NOMO-1 (cell line): ENCODE results near the gene SEMA3E.

Experiments
- DNase-seq, 2 experiments: peaks; one replicate each; lab custom pipeline; 2025; ENCODE audit not compliant: unreplicated experiment in 2 of 2; lab: John Stamatoyannopoulos, UW

Gene SEMA3E

GRCh38 chr7:83643012-83643411 is 5.9 kb downstream of the SEMA3E start:
- no peak for DNase-seq

- DNase-seq, result no peak
Measured at GRCh38 chr7:83640731-83641537, 8.0 kb downstream of the SEMA3E start.

DNA sequence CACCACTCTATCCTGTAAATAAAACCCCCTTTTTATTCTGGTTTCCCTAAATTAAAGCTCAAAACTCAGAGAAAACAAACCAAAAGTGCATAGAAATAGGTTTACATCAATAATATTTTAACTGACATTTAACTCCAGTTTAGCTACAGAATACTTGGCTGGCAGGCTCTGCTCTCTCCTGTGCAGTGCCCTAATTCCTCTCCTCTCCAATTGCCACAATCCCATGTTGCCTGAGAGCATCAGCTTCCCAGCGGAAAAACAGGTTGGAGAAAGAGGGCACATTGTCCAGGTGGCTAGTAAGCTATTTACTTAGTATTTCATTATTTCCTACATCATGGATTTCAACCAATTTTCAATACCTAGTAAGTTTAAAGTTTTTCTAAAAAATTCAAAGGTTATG is 8.7 kb downstream of the SEMA3E start:
- no peak for DNase-seq

GRCh38 chr7:83633516-83633915 is 15.4 kb downstream of the SEMA3E start:
- DNase-seq, result no peak

DNA sequence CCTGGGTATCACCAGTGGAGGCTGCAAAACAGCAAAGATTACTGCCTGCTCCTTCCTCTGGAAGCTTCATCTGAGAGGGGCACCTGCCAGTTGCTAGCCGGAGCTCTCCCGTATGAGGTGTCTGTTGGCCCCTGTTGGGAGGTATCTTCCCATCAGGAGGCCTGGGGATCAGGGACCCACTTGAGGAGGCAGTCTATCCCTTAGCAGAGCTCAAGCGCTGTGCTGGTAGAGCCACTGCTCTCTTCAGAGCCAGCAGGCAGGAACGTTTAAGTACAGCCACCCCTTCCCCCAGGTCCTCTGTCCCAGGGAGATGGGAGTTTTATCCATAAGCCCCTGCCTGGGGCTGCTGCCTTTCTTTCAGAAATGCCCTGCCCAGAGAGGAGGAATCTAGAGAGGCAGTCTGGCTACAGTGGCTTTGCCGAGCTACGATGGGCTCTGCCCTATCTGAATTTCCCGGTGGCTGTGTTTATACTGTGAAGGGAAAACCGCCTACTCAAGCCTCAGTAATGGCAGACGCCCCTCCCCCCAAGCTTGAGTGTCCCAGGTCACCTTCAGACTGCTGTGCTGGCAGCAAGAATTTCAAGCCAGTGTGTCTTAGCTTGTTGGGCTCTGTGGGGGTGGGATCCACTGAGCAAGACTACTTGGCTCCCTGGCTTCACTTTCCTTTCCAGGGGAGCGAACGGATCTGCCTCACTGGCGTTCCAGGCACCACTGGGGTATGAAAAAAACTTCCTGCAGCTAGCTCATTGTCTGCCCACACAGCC is 19.6 kb downstream of the SEMA3E start:
- no peak for DNase-seq

- peak in 1 of 2 experiments; percentile 30 for DNase-seq
Measured at GRCh38 chr7:83617858-83618257, 31.1 kb downstream of the SEMA3E start.

DNA sequence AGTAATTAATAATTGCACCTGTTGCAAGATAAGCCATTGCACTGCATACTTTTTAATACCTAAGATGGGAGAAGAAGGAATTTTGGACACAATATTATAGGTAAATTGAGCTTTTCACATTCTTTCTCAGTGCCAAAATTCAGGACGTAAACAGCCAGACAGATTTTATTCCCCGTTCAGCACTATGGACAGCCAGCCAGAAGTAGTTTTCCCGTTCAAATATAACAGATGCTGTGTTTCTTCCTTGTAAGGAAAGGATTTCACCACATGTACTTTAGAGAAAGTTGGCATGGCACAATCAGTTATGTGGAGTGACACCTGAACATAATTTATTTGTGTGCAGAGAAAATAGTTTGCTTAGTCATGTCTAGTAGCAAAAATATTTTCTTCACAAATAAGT is 34.8 kb downstream of the SEMA3E start:
- no peak for DNase-seq

GRCh38 chr7:83613232-83613631 is 35.7 kb downstream of the SEMA3E start:
- DNase-seq, result no peak

- no peak for DNase-seq
Measured at GRCh38 chr7:83611776-83612175, 37.2 kb downstream of the SEMA3E start.

DNA sequence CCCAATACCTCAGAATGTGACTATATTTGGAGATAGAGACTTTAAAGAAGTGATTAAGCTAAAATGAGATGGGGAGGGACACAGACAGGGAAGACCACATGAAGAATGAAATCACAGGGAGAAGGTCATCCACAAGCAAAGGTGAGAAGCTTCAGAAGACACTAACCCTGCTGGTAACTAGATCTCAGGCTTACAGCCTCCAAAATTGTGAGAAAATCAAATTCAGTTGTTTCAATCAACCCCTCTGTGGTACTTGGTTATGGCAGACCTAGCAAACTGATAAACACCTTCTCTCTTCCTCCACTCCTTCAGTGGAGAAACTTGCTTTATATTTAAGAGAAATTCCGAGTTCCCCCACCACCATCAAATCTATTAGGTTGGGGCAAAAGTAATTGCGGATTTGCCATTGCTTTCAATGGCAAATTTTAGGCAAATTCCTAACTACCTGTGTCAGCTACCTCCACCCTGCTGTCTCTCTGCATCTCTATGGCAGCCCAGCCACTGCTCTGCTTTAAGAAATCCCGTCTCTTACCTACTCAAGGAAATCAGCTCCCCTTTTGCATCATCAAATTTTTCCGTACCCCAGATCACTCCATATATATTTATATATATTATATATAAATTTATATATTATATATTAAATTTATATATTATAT is 38.2 kb downstream of the SEMA3E start:
- no peak for DNase-seq

DNA sequence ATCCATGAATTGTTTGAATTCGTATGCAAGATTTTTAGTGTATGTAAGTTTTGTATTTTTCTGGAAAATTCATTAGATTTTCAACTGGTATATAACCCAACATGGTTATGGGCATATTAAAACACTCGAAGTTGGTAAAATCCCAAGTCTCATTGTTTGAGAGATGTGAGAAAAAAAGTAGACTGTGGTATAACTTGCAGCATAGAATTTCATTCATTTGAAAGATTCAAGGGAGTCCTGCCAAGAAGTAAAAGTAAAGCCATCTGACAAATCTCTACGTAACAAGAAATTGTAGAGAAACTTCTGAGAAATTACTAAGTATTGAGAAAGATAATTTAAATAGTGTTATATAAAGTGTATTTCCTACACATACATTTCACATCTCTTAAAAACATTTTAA is 40.2 kb downstream of the SEMA3E start:
- DNase-seq, result no peak

- no peak for DNase-seq
Measured at GRCh38 chr7:83603649-83604048, 45.3 kb downstream of the SEMA3E start.

GRCh38 chr7:83599131-83599530 is 49.8 kb downstream of the SEMA3E start:
- DNase-seq, result no peak

- no peak for DNase-seq
Measured at GRCh38 chr7:83593921-83594475, 54.9 kb downstream of the SEMA3E start.

GRCh38 chr7:83588602-83589240 is 60.2 kb downstream of the SEMA3E start:
- no peak for DNase-seq

DNA sequence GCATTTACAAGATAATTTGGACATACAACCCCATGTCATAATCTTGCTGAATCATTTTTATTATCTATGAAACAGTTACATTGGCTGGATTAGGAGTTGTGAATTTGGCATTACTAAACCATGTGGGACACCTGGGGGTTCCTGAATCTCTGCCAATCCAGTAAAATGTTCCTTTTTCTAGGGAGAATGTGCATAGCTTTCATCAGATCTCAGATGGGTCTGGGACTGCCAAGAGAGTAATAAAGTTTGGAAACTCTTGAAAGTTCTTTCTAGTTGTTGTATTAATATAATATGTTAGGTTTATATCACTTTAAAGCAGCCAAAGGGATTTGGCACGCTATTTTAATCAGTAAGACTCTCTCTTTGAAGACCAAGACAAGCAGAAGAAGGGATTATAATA is 62.7 kb downstream of the SEMA3E start:
- no peak for DNase-seq

DNA sequence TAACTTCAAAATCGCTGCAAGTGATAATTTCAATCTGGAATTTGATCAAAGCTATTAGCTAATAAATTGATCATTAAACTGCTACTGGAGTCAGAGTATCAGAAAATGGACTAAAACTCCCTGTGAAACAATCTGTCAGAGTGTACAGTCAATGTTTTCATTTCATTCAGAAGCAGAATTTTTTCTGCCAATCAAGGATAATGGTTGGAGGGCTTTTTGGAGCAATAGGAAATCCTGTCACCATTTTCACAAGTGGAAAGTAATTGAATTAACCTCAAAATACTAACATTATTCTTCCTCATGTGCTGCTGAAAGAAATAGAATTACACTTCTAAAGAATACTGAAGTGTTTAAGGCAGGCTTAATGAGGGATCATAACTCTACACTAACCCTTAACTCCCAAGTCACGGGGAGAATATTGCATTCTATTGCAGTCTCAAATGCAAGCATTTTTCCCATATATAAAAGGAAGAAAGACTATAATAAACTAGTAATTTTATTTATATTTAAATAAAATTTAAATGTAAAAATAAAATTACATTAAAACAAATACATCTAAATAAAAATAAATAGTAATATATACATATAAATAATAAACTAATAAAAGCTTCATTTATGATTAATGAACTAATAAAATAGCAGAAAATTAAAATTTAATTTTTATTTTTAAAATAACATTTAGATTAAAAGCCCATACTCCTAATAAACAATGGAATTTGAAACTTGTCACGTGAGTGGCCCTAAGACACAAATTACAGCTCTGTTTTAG is 67.1 kb downstream of the SEMA3E start:
- no peak for DNase-seq

- no peak for DNase-seq
Measured at GRCh38 chr7:83579740-83580139, 69.2 kb downstream of the SEMA3E start.

DNA sequence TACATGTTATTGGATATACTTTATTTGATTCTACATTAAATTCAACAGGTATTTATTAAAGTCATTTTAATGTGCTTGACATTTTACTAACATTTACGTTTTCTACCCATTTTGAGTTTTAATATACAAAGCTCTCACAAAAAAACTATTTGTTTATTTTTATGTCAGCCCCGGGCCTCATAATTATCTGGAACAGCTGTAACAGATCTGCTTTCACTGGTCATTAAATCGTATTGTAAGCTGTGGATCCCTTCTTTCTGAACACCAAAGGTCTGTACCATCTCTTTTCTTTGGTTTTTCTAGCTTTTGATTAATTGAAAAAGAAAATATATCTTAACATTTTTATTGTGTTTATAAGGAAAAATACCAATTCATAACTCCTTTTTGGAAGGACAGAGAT is 73.5 kb downstream of the SEMA3E start:
- DNase-seq, result no peak

DNA sequence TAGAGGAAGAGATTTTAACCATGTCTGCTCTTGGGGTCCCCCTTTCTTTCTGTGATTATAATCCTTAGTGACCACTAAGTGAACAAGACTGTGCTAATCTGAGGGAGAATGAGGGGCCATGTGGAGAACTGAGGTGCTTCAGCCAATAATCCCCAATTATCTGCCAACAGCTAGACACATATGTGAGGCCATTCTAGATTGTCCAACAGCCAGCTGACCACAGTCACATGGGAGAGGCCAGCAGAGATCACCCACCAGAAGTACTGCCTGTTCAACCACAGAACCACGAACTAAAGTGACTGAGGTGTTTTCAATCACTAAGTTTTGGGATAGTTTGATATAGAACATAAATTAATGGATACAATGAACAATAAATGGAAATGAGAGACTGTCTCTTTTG is 74.3 kb downstream of the SEMA3E start:
- no peak for DNase-seq
